BLaER1 (cell line): ENCODE measurements around the gene TBC1D10A.

Source experiments
- H3K27ac ChIP-seq: shearing (Covaris generic); formaldehyde crosslinking; 2 replicates; pipeline ENCODE4 v1.8.1; 2022
- H3K27me3 ChIP-seq: shearing (Covaris generic); formaldehyde crosslinking; 2 replicates; pipeline ENCODE4 v1.8.1; 2022
- H3K36me3 ChIP-seq: shearing (Covaris generic); formaldehyde crosslinking; 2 replicates; pipeline ENCODE4 v1.8.1; 2022
- H3K4me1 ChIP-seq: shearing (Covaris generic); formaldehyde crosslinking; 2 replicates; pipeline ENCODE4 v1.8.1; 2022
- H3K4me2 ChIP-seq: shearing (Covaris generic); formaldehyde crosslinking; 2 replicates; pipeline ENCODE4 v1.8.1; 2022
- H3K4me3 ChIP-seq: shearing (Covaris generic); formaldehyde crosslinking; 2 replicates; pipeline ENCODE4 v1.8.1; 2022
- H3K9ac ChIP-seq: shearing (Covaris generic); formaldehyde crosslinking; 2 replicates; pipeline ENCODE4 v1.8.1; 2022
- H3K9me3 ChIP-seq: shearing (Covaris generic); formaldehyde crosslinking; 2 replicates; pipeline ENCODE4 v1.8.1; 2022
- H4K20me1 ChIP-seq: shearing (Covaris generic); formaldehyde crosslinking; 2 replicates; pipeline ENCODE4 v1.8.1; 2022
- Cebpa-rat ChIP-seq: shearing (Covaris generic); IDR thresholded peaks from 2 replicates; pipeline ENCODE4 v1.8.1; 2022

Gene TBC1D10A

DNA sequence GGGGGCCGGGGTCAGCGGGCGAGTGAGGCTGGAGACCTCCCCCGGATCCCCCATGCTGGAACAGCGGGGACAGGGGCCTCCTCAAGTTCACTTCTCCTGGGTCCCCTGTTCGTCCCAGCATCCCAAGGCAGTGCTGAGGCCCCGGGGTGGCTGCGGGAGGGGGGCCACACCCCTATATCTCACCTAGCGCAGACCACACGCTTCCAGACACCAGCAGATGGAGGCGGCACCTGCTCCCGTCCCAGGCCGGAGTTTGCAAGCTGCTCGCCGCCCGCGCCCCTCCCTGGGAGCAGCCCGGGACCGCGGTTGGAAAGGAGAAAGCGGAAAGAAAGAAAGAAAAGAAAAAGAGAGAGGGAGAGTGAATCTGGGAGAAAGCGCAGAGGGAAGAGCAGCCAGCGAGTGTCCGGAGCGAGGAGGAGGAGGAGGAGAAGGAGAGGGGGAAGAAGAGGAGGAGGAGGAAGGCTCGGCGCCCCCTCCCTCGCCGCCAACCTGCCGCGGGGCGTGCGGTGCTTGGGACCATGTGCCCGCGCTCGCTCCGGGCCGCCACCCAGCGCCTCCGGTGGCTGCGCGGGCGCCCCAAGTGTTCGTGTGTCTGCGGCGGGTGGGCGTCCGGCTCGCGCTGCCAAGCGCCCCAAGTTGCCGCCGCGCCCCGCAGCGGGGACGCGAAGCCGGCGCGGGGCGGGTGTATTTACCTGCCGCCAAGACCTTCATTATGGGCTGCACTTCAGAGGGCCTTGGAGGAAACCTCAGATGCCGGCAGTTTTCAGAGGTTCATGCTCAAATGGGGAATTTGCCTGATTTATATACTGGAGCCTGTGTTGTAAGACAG, 80.5 kb downstream of the TBC1D10A start, which contains the start of gene LIF:
LIF (minus strand) TSS at position 775 of the 829 bp plus-strand sequence; CDS start at position 711, 64 bp downstream.
- Histone ChIP-seq H3K4me2 (peak within 1 kb of the TSS; percentile 99), H3K9ac (peak within 1 kb of the TSS; percentile 64), H3K4me1 (peaks cover 51% of the 10 kb centered on the region), H3K27me3 (peaks cover 40% of the 10 kb centered on the region), H3K27ac (peak within 1 kb of the TSS; percentile 53), H3K4me3 (peak within 1 kb of the TSS; percentile 67), H3K36me3 (no peaks in the 10 kb centered on the region), H4K20me1 (no peaks in the 10 kb centered on the region), H3K9me3 (no peaks in the 10 kb centered on the region)
- TF ChIP-seq Cebpa-rat, result no peak

DNA sequence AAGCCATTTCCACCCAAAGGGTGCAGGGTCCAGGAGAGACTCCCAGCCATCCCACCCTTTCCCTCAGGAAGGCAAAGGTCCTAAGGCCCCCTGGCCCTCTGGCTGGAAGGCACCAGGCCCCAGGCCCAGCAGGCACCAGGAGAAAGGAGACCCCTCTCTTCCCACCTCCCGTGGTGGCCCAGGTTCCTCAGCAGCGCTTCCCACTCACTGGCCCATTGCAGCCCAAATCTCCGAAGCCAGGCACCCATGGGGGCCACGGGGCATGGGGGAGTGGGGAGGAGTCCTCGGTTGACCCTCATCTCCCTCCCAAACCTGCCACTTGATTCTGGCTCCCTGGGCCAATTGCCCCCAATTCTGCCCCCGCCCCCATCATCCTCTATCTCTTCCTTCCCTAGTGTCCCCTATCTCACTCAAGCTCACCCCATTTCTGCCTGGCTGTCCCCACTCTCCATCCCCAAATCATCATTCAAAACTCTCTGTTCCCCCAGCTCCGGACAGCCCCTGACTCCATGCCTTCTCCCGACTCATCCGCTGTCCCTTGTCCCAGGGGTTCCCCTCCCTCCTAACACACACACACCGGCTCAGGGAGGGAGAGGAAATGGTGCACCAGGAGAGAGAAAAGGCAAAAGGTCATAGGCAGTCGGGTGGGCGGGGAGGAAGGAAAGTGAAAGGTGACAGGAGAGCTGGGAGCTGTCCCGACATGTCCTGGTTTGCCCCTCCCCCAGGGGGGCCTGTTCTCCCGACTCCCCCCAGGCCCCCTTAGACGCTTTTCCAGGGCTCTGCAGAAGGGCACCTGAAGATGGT, 81.4 kb downstream of the TBC1D10A start:
- 0 out of 2 replicates have a peak overlapping the region, but pooled peaks have one; percentile 64 for H3K9ac ChIP-seq
- peak overlapping the region; percentile 53; the same call in 1 of the 2 replicates for H3K27ac ChIP-seq
- no peak for TF ChIP-seq Cebpa-rat
- H3K27me3 ChIP-seq, result peaks cover 40% of the 10 kb centered on the region
- H3K9me3 ChIP-seq, result no peaks in the 10 kb centered on the region
- H3K4me2 ChIP-seq, result peak overlapping the region; percentile 99
- H3K4me1 ChIP-seq, result peaks cover 59% of the 10 kb centered on the region
- H4K20me1 ChIP-seq, result no peaks in the 10 kb centered on the region
- H3K4me3 ChIP-seq, result peak overlapping the region; percentile 67
- no peaks in the 10 kb centered on the region for H3K36me3 ChIP-seq

GRCh38 chr22:30244641-30245040, 82.1 kb downstream of the TBC1D10A start:
- H3K4me1 ChIP-seq, result peaks cover 55% of the 10 kb centered on the region
- no peak overlapping the region for H3K4me3 ChIP-seq
- no peak overlapping the region for H3K9ac ChIP-seq
- H3K4me2 ChIP-seq, result peak overlapping the region; percentile 99
- no peaks in the 10 kb centered on the region for H4K20me1 ChIP-seq
- TF ChIP-seq Cebpa-rat, result no peak
- no peaks in the 10 kb centered on the region for H3K36me3 ChIP-seq
- H3K27ac ChIP-seq, result no peak overlapping the region
- peaks cover 40% of the 10 kb centered on the region for H3K27me3 ChIP-seq
- no peaks in the 10 kb centered on the region for H3K9me3 ChIP-seq

DNA sequence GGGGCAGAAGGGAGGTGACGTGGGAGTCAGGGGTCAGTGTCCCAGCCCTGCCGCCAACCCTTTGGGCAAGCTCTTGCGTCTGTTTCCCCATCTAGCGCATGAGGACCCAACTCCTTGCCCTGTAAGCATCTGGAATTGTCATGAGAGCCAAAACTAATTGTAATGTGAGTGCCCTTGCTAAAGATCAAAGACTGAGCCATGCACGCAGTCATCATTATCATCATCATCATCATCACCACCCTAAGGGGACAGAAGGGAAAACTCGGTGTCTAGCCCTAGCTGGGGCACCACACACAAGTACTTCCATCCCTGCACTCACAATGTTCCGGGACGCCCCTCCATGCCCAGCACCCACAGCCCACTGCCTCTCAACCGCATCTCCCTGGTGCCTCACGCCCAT, 82.7 kb downstream of the TBC1D10A start:
- H3K4me3 ChIP-seq, result no peak overlapping the region
- peaks cover 51% of the 10 kb centered on the region for H3K4me1 ChIP-seq
- H3K27me3 ChIP-seq, result peaks cover 40% of the 10 kb centered on the region
- H3K9me3 ChIP-seq, result no peaks in the 10 kb centered on the region
- no peak overlapping the region for H3K9ac ChIP-seq
- TF ChIP-seq Cebpa-rat, result no peak
- H4K20me1 ChIP-seq, result no peaks in the 10 kb centered on the region
- no peaks in the 10 kb centered on the region for H3K36me3 ChIP-seq
- no peak overlapping the region for H3K27ac ChIP-seq
- peak overlapping the region; percentile 99; the same call in 1 of the 2 replicates for H3K4me2 ChIP-seq

GRCh38 chr22:30243661-30244060, 83.1 kb downstream of the TBC1D10A start:
- Histone ChIP-seq H3K9ac (no peak overlapping the region), H3K4me3 (no peak overlapping the region), H3K36me3 (no peaks in the 10 kb centered on the region), H3K4me1 (peaks cover 51% of the 10 kb centered on the region), H3K27ac (no peak overlapping the region), H3K4me2 (no peak overlapping the region), H3K9me3 (no peaks in the 10 kb centered on the region), H4K20me1 (no peaks in the 10 kb centered on the region), H3K27me3 (peaks cover 40% of the 10 kb centered on the region)
- TF ChIP-seq Cebpa-rat, result no peak
